ENCODE measurements around the gene NLK. TPM values are rescaled to one million over a fixed set of nuclear protein-coding genes. Genes with fewer than 3 reads are reported as not detected.
"Not testable (repeated sequence)": the region's sequence is repeated elsewhere in the genome, so short reads cannot be mapped to it uniquely, and the experiment has no call there.

NLK gene
- total and polyA plus RNA-seq, 8 donors, result 9.8 to 16.7 (median 13.5) TPM

GRCh38 chr17:28230011-28230410, 187.5 kb downstream of the NLK start:
- peak overlapping the region; percentile 88 to 98 (median 98) for H3K27ac ChIP-seq
- no peaks in the 10 kb centered on the region for H3K27me3 ChIP-seq
- no peaks in the 10 kb centered on the region for H3K9me3 ChIP-seq
- no peak for FAIRE-seq
- peak overlapping the region in 2 of 4 donors; percentile 53 to 60 for H3K4me3 ChIP-seq
- peaks cover 0 to 13% (median 6%) of the 10 kb centered on the region in 3 donors for H3K4me1 ChIP-seq
- peak; percentile 37 to 49 (median 41) for ATAC-seq
- no peaks in the 10 kb centered on the region for H3K36me3 ChIP-seq
- TF ChIP-seq CTCF (IDR thresholded peaks at IDR 0.05), result no peak
- 14 to 15% methylated on average over 7 of the region's 7 CpGs for WGBS, 2 donors
- intact Hi-C loops (cut with DNase I), result no loop called here
- DNase-seq, result peak in 4 of 6 donors; percentile 70 to 81 (median 80)

- peak overlapping the region in 2 of 4 donors; percentile 53 to 60 for H3K4me3 ChIP-seq
- H3K27ac ChIP-seq, result peak overlapping the region; percentile 88 to 98 (median 98)
- H3K27me3 ChIP-seq; ATAC-seq; FAIRE-seq; H3K36me3 ChIP-seq; DNase-seq; H3K9me3 ChIP-seq; intact Hi-C loops (cut with DNase I): not testable (repeated sequence)
- H3K4me1 ChIP-seq, result peaks cover 1 to 13% (median 6%) of the 10 kb centered on the region in 3 donors
- WGBS, 2 donors, result 12 to 16% methylated on average over 6 of the region's 6 CpGs
These were observed 188.1 kb downstream of the NLK start for GRCh38 chr17:28230607-28231006.

- FAIRE-seq; ATAC-seq; H3K36me3 ChIP-seq; H3K27me3 ChIP-seq; intact Hi-C loops (cut with DNase I); H3K9me3 ChIP-seq: not testable (repeated sequence)
- Histone ChIP-seq H3K4me3 (peak overlapping the region in 3 of 4 donors; percentile 24 to 60 (median 53)), H3K27ac (peak overlapping the region; percentile 95 to 98 (median 98)), H3K4me1 (peaks cover 5 to 18% (median 9%) of the 10 kb centered on the region in 3 donors)
- peak in 1 of 6 donors; percentile 40 for DNase-seq
- WGBS, 2 donors, result 6 to 20% methylated on average over 5 of the region's 5 CpGs
These were observed 189.1 kb downstream of the NLK start for GRCh38 chr17:28231624-28232023.

- H3K36me3 ChIP-seq; H3K9me3 ChIP-seq; intact Hi-C loops (cut with DNase I); H3K27me3 ChIP-seq; ATAC-seq; FAIRE-seq: not testable (repeated sequence)
- TF ChIP-seq CTCF (IDR thresholded peaks at IDR 0.05), result peak; percentile 25 to 53 (median 41)
- Histone ChIP-seq H3K4me1 (peaks cover 5 to 19% (median 16%) of the 10 kb centered on the region in 3 donors), H3K27ac (peak overlapping the region; percentile 95 to 98 (median 98)), H3K4me3 (peak overlapping the region; percentile 21 to 60 (median 41))
- peak in 1 of 6 donors; percentile 48 for DNase-seq
- 7 to 11% methylated on average over 21 of the region's 21 CpGs for WGBS, 2 donors
These were observed 190.7 kb downstream of the NLK start for GRCh38 chr17:28232966-28233870.

DNA sequence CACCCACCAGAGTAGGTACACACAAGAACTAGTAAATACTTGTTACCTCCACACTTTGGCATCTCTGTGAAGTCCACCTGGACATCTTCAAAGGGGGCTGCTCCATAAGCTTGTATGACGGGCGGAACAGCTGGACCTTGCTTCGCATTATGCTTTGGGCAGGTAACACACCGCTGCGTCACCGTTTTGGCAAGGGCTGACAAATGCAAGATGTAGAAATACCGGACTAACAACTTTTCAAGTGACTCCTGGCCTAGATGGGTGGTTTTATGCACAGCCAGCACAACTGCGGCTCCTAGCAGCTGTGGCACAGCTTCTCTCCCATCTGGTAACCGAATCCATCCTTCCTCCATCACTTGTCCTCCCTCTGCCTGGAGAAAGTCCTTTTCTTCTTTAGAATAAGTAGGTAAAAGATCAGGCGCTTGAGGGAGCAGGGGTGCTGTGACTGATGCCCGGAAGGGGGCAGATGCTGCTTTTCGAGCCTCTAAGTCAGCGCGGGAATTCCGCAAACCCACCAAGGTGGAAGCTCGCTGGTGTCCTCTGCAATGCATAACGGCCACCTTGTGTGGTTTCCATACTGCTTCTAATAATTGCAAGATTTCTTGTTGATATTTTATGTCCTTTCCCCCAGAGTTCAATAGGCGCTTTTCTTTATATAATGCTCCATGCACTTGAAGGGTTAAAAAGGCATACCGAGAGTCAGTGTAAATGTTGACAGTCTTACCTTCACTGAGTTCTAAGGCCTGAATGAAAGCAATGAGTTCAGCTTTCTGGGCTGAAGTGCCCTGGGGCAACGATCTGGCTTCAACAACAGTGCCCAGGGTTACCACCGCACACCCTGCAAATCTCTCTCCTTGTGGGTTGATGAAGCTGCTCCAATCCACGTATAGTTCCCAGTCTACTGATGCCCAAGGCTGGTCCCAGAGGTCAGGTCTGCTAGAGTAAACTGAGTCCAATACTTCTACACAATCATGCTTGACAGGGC, 191.7 kb downstream of the NLK start:
- H3K9me3 ChIP-seq; H3K36me3 ChIP-seq; FAIRE-seq; H3K27me3 ChIP-seq; intact Hi-C loops (cut with DNase I): not testable (repeated sequence)
- 16% methylated on average over 22 of the region's 22 CpGs for WGBS, 2 donors
- Histone ChIP-seq H3K4me1 (peaks cover 6 to 16% (median 12%) of the 10 kb centered on the region in 3 donors), H3K27ac (peak overlapping the region; percentile 95 to 98 (median 98)), H3K4me3 (peak overlapping the region; percentile 21 to 60 (median 41))
- ATAC-seq, result peak; percentile 23 to 70 (median 48)
- DNase-seq, result peak; percentile 86 to 96 (median 94)

GRCh38 chr17:28235066-28235700, 192.7 kb downstream of the NLK start:
- H3K36me3 ChIP-seq; FAIRE-seq; H3K9me3 ChIP-seq; ATAC-seq; H3K27me3 ChIP-seq; intact Hi-C loops (cut with DNase I): not testable (repeated sequence)
- 41 to 42% methylated on average over 12 of the region's 12 CpGs for WGBS, 2 donors
- Histone ChIP-seq H3K4me1 (peaks cover 12 to 25% (median 15%) of the 10 kb centered on the region in 3 donors), H3K27ac (peak overlapping the region; percentile 95 to 98 (median 98)), H3K4me3 (peak overlapping the region in 3 of 4 donors; percentile 14 to 60 (median 53))
- peak in 4 of 6 donors; percentile 50 to 75 (median 66) for DNase-seq

DNA sequence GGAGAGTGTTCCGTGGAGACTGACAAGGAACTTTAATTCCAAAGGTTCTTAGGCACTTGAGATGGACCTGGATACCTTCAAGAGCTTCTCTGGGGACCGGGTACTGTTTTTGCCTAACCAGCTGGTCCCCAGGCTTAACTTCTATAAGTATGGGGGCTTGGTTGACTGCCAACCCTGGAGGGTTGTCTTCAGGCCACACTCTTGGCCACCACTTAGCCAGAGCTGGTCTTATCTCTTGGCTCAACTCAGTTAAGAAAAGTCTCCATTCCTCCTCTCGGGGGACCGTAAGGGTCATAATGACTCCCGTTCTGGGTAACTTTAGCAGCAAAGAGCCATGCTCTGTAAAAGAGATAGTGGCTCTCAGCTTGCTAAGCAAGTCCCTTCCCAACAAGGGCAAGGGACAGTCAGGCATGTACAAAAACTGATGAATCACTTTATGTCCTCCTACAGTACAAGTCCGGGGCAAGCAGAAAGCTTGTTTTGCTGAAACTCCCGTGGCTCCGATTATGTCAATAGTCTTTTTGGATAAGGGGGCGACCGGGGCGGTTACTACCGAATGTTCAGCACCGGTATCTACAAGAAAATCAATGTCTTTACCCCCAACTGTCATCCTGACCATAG, 193.7 kb downstream of the NLK start:
- WGBS, 2 donors, result 39 to 45% methylated on average over 13 of the region's 13 CpGs
- H3K9me3 ChIP-seq; H3K27me3 ChIP-seq; ATAC-seq; intact Hi-C loops (cut with DNase I); H3K36me3 ChIP-seq; FAIRE-seq: not testable (repeated sequence)
- H3K27ac ChIP-seq, result peak overlapping the region; percentile 95 to 98 (median 98)
- peak in 1 of 6 donors; percentile 49 for DNase-seq
- peaks cover 15 to 25% (median 17%) of the 10 kb centered on the region in 3 donors for H3K4me1 ChIP-seq
- H3K4me3 ChIP-seq, result peak overlapping the region in 2 of 4 donors; percentile 20 to 60

DNA sequence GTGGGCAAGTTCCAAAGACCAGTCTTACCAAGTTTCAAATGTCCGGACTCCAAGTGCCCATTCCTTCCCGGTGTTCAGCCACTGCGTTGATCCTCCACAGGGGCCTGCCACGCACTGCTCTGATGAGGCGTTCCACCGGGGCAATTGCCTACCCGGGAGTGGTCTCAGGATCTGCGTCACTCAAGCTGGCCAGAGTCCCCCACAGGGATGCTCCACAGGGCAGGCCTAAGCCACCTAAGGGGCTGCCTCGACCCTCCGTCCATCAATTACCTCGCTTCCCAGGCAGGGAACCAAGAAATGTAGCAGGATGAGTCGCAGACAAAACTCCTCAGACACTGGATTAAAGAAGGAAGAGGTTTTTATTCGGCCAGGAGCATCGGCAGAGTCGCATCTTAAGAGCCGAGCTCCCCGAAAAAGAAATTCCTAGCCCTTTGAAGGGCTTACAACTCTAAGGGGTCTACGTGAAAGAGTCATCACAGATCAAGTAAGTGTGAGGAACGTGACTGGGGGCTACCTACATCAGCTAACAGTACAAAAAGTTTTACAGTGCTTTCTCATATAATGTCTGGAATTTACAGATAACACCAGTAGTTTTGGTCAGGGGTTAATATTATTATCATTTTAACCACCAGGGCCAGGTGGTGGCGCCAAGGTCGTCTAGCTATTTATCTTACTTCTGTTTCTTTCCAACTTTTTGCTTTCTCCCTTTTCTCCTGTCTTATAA, 196.2 kb downstream of the NLK start:
- ATAC-seq, result peak in 3 of 4 donors; percentile 37 to 50 (median 45)
- H3K27me3 ChIP-seq; H3K9me3 ChIP-seq; H3K36me3 ChIP-seq; DNase-seq; FAIRE-seq; intact Hi-C loops (cut with DNase I): not testable (repeated sequence)
- peak overlapping the region; percentile 34 to 70 (median 47) for H3K27ac ChIP-seq
- peaks cover 18 to 25% (median 24%) of the 10 kb centered on the region in 3 donors for H3K4me1 ChIP-seq
- H3K4me3 ChIP-seq, result peak overlapping the region in 1 of 4 donors; percentile 8
- WGBS, 2 donors, result 45 to 60% methylated on average over 19 to 20 of the region's 21 CpGs
